CD4-positive, alpha-beta T cell (primary cell): ENCODE measurements around the gene NOL8. TPM values are rescaled to one million over a fixed set of nuclear protein-coding genes. Genes with fewer than 3 reads are reported as not detected.

Experiments
- ATAC-seq: fragments of 200-7000 bp; cut with Tn5 transposase; one replicate; pipeline ENCODE4 v1.10.0; 2022; ENCODE audit warnings: mild to moderate bottlenecking; ENCODE audit not compliant: poor library complexity
- CTCF ChIA-PET: fragments of 350-600 bp; sonication (Branson Sonifier 250); formaldehyde crosslinking; loops from one replicate; lab custom pipeline; 2021; ENCODE audit warnings: antibody characterized with exemption, inconsistent platforms; lab: Charles Lee
- POLR2A ChIA-PET: fragments of 350-600 bp; sonication (Branson Sonifier 250); formaldehyde crosslinking; loops from one replicate; lab custom pipeline; 2021; ENCODE audit warnings: antibody characterized with exemption, inconsistent platforms; lab: Charles Lee
- DNase-seq, 14 experiments: peaks; one replicate each; pipeline ENCODE4 v3.0.0-alpha.2; 2013 to 2020; ENCODE audit warnings: mixed read lengths in 2 of 14
- H3K27ac ChIP-seq, 2 donors: one replicate each; pipeline versions ENCODE4 v1.5.1 to v1.7.0; 2013; ENCODE audit warnings: low read length in 2 of 2, low read depth in 1 of 2, mild to moderate bottlenecking in 1 of 2
- H3K27me3 ChIP-seq, 2 experiments: 1 replicate in 1 of 2; 2 replicates in 1 of 2; pipeline versions ENCODE4 v1.6.1 to v1.7.0; 2013; ENCODE audit warnings: low read length in 2 of 2, control low read depth in 1 of 2, mild to moderate bottlenecking in 1 of 2, moderate library complexity in 1 of 2; ENCODE audit not compliant: insufficient read depth in 2 of 2, control insufficient read depth in 1 of 2
- H3K36me3 ChIP-seq: one replicate; pipeline ENCODE4 v1.6.1; 2013; ENCODE audit warnings: low read length, control low read depth; ENCODE audit not compliant: insufficient read depth
- H3K4me1 ChIP-seq: one replicate; pipeline ENCODE4 v1.6.1; 2013; ENCODE audit warnings: low read length, control low read depth; ENCODE audit not compliant: insufficient read depth
- H3K4me3 ChIP-seq: one replicate; pipeline ENCODE4 v1.5.1; 2013; ENCODE audit warnings: mild to moderate bottlenecking, low read length, moderate library complexity
- H3K9me3 ChIP-seq, 2 experiments: 1 replicate in 1 of 2; 2 replicates in 1 of 2; pipeline versions ENCODE4 v1.6.1 to v1.7.0; 2013; ENCODE audit warnings: low read length in 2 of 2, mild to moderate bottlenecking in 2 of 2, control low read depth in 1 of 2, moderate library complexity in 1 of 2; ENCODE audit not compliant: control insufficient read depth in 1 of 2, insufficient read depth in 1 of 2
- H3K27ac Mint-ChIP-seq: one replicate; pipeline ENCODE4 v1.8.0; 2020; ENCODE audit warnings: mixed read lengths
- H3K27me3 Mint-ChIP-seq: one replicate; pipeline ENCODE4 v1.8.0; 2021; ENCODE audit warnings: mixed read lengths
- H3K36me3 Mint-ChIP-seq: one replicate; pipeline ENCODE4 v1.8.0; 2021; ENCODE audit warnings: low read depth, mixed read lengths
- H3K4me1 Mint-ChIP-seq: one replicate; pipeline ENCODE4 v1.8.0; 2021; ENCODE audit warnings: low read depth, mixed read lengths
- H3K4me3 Mint-ChIP-seq: one replicate; pipeline ENCODE4 v1.8.0; 2020; ENCODE audit warnings: mild to moderate bottlenecking, mixed read lengths
- H3K9me3 Mint-ChIP-seq: one replicate; pipeline ENCODE4 v1.8.0; 2020; ENCODE audit warnings: mixed read lengths
- intact Hi-C, 2 experiments: fragments of 100-400 bp; cut with DNase I in 1 of 2; cut with micrococcal nuclease in 1 of 2; formaldehyde crosslinking; loops; one replicate each; pipeline versions ENCODE4 v1.15.1 to v1.9.0; 2023 to 2025; cut with DNase I, micrococcal nuclease
- total RNA-seq, 174 experiments: library from RNA in 2 of 174; stranded (reverse) in 2 of 174; gene quantifications; one replicate each; pipeline ENCODE4 v1.2.3 and lab custom pipeline; 2021 to 2026
- TF ChIP-seq, protein P1 (sequence below): fragments of 200-600 bp; IDR thresholded peaks from one replicate; pipeline ENCODE4 v1.8.0; 2022; ENCODE audit warnings: antibody characterized with exemption, mild to moderate bottlenecking

NOL8 gene
- total RNA-seq, 2 experiments from 2014 or later, result 55.9 to 65.7 TPM

DNA sequence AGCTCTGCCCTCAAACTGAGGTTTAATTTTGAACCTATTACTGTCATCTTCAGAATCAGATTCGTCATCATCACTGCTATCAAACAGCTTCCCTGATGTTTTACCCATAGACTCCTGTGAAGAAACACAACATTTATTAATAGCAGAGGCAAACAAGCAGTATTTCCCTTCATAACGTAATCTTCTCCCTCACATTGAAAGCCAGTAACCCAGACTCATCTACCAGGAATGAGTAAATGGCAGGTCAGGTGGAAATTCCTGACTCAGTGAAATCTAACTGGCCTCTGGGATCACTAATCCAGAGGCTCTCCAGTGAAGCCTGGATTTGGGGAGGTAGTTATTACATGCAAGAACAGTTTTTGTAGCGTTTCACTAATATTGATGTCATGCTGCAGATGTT, 14.6 kb downstream of the NOL8 start:
- Mint-ChIP-seq H3K27me3 (no peaks in the 10 kb centered on the region), H3K9me3 (no peaks in the 10 kb centered on the region), H3K4me3 (no peak overlapping the region), H3K4me1 (peaks cover 35% of the 10 kb centered on the region), H3K36me3 (peaks cover 96% of the 10 kb centered on the region), H3K27ac (no peak overlapping the region)
- no peaks in the 10 kb centered on the region for H3K27me3 ChIP-seq
- H3K9me3 ChIP-seq, result no peaks in the 10 kb centered on the region
- no peak for DNase-seq
- ATAC-seq, result no peak
- TF ChIP-seq, protein P1, sequence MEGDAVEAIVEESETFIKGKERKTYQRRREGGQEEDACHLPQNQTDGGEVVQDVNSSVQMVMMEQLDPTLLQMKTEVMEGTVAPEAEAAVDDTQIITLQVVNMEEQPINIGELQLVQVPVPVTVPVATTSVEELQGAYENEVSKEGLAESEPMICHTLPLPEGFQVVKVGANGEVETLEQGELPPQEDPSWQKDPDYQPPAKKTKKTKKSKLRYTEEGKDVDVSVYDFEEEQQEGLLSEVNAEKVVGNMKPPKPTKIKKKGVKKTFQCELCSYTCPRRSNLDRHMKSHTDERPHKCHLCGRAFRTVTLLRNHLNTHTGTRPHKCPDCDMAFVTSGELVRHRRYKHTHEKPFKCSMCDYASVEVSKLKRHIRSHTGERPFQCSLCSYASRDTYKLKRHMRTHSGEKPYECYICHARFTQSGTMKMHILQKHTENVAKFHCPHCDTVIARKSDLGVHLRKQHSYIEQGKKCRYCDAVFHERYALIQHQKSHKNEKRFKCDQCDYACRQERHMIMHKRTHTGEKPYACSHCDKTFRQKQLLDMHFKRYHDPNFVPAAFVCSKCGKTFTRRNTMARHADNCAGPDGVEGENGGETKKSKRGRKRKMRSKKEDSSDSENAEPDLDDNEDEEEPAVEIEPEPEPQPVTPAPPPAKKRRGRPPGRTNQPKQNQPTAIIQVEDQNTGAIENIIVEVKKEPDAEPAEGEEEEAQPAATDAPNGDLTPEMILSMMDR, result no peak
- POLR2A ChIA-PET, result no interaction called here
- H3K4me3 ChIP-seq, result no peak overlapping the region
- intact Hi-C loops, result no loop called here
- H3K36me3 ChIP-seq, result peaks cover 63% of the 10 kb centered on the region
- H3K27ac ChIP-seq, result no peak overlapping the region
- CTCF ChIA-PET, result no interaction called here
- H3K4me1 ChIP-seq, result no peaks in the 10 kb centered on the region

DNA sequence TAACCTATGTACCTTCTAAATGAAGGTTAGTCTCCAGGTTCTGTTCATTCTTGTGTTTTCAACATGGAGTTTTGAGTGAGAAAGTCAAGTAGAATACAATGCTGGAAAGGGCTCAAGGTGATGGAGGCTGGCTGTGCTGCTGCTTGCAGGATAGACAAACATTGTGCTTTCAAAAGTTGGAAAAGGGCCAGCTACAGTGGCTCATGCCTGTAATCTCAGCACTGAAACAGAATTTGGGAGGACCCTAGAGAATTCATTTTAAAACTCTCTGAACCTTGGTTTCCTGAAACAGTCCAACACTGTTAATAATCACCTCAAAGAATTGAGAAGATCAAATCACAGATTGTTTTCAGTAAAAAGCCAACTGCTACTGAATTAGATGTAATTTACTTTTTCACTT, 16.3 kb downstream of the NOL8 start:
- Mint-ChIP-seq H3K27me3 (no peaks in the 10 kb centered on the region), H3K27ac (no peak overlapping the region), H3K36me3 (peaks cover 98% of the 10 kb centered on the region), H3K4me3 (no peak overlapping the region), H3K9me3 (no peaks in the 10 kb centered on the region), H3K4me1 (peaks cover 23% of the 10 kb centered on the region)
- DNase-seq (no peak), ATAC-seq (no peak)
- Histone ChIP-seq H3K4me1 (no peaks in the 10 kb centered on the region), H3K27me3 (no peaks in the 10 kb centered on the region), H3K36me3 (peaks cover 75% of the 10 kb centered on the region), H3K4me3 (no peak overlapping the region), H3K27ac (no peak overlapping the region), H3K9me3 (no peaks in the 10 kb centered on the region)
- ChIA-PET POLR2A (no interaction called here), CTCF (no interaction called here)
- intact Hi-C loops, result no loop called here
- TF ChIP-seq, protein P1, result no peak

DNA sequence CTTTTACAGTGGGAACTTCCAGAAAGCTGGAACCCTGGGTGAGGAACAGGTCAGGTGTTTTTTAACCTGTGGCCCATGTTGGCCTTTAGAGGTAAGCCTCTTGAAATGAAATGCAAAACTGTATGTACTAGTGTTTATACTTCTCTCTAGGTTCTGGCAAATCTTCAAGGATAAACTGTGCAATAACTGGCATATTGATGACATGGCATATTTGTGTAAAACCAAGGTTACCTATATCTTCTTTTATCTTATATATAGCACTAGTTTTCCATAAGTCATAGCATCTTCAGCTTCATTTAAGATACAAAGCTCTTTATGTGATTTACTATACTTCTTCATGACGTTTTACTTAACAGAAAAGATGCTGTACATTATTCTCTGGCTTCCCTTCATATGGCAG, 24.2 kb downstream of the NOL8 start:
- Histone ChIP-seq H3K27me3 (no peaks in the 10 kb centered on the region), H3K4me3 (no peak overlapping the region), H3K36me3 (peaks cover 88% of the 10 kb centered on the region), H3K27ac (no peak overlapping the region), H3K4me1 (no peaks in the 10 kb centered on the region), H3K9me3 (no peaks in the 10 kb centered on the region)
- Mint-ChIP-seq H3K9me3 (no peaks in the 10 kb centered on the region), H3K4me3 (no peak overlapping the region), H3K36me3 (peaks cover 95% of the 10 kb centered on the region), H3K27me3 (no peaks in the 10 kb centered on the region), H3K27ac (no peak overlapping the region), H3K4me1 (peaks cover 10% of the 10 kb centered on the region)
- ATAC-seq (no peak), DNase-seq (no peak)
- intact Hi-C loops, result no loop called here
- TF ChIP-seq, protein P1, result no peak
- ChIA-PET CTCF (no interaction called here), POLR2A (no interaction called here)
